Omental fat pad (tissue), 4 donors: ENCODE measurements around the gene C1orf35. TPM values are rescaled to one million over a fixed set of nuclear protein-coding genes. Genes with fewer than 3 reads are reported as not detected.

Experiments used
- ATAC-seq: fragments of 150-250 bp; one replicate; pipeline ENCODE4 v1.9.1; 2016; ENCODE audit warnings: mild to moderate bottlenecking, moderate library complexity; ENCODE audit not compliant: low FRiP score
- DNase-seq: peaks from one replicate; pipeline ENCODE4 v3.0.0-alpha.2; 2019; ENCODE audit warnings: low spot score
- CTCF ChIP-seq, 3 donors: fragments of 450-650 bp; IDR thresholded peaks; one replicate each; pipeline ENCODE4 v1.5.1; 2016 to 2017; ENCODE audit warnings: antibody characterized with exemption in 3 of 3, mild to moderate bottlenecking in 3 of 3, moderate library complexity in 2 of 3
- total RNA-seq, 4 donors: library from RNA; depleted of rRNA; stranded (reverse); fragments of >200 nt; gene quantifications; one replicate each; pipeline ENCODE4 v1.1.0, GENCODE V29; 2016

Gene C1orf35
- total RNA-seq, 4 donors from 2014 or later, result 5.1 to 17.2 (median 8.8) TPM

DNA sequence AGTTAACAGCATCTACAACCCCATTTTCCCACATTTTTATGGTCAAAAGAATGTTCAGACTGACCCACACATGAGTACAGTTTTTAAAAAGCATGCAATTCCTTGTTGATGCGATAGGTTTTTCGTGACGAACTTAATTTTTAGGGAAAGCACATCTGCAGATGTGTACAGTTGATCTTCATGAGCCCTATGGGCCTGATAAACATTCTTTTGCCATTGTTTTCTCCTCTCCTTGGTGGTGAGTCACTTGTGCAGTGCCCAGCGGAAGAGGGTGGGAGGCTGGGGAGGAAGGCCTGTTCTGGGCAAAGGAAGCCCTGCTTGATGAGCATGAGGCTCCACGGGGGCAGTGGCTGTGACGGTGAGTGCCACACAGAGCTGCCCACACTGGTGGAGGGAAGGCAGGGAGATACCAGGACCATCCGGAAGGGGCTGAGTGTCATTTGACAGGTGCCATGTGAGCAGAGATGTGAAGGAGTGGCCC lies 15.3 kb downstream of the C1orf35 start:
- ATAC-seq (peak; percentile 27), DNase-seq (no peak)

DNA sequence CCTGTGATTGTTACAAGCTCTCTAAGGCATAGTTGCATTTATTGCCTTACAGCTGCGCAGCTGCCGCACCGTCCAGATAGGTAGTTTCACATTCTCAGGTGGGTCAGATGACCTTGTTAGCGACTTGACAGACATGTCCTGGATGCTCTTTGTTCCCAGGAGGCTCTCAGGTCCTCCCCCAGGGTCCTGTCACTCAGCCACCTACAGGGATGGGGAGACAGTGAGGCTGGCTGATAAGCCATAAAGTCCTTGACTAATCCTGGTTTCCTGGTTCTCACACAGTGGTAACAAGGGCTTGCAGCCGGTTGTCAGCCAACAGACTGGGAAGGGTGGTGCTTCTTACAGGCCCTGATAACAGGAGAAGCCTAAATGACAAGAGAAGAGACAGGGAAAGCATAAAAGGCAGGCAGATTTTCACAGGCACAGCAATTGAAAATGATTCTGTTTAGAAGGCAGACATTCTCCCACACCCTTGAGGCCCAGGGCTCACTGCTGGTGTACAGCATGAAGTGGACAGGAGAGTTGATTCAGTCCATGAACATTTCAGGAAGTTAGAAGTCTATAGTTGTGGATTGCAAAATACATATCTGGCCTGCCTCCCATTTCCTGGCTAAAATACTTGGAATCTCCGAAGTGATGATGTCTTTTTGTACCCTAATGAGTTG lies 17.7 kb downstream of the C1orf35 start:
- ATAC-seq (peak; percentile 43), DNase-seq (no peak)
- no peak for TF ChIP-seq CTCF (IDR thresholded peaks at IDR 0.05)

More for the DNA sequence above, 15.3 kb downstream of the C1orf35 start:
- TF ChIP-seq CTCF (IDR thresholded peaks at IDR 0.05), result no peak

DNA sequence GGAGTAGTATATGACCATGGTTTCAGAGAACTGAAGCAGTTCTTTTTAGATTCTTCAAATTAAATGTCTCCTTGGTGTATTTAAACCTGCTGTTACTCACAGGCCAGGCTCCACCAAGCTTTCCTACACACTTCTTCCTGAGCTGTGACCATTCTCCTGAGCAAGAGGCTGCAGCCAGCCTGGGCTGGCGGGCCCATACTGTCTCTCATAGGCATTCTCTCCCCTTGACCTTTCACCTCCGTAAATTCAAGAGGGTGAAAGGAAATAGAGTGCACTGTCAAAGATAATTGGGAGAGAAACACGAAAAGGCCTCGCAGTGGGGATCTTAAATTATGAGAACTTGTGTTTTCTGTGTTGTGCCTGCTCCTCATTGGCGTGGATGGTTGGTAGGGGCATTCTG lies 18.3 kb downstream of the C1orf35 start:
- ATAC-seq (no peak), DNase-seq (no peak)
- TF ChIP-seq CTCF (IDR thresholded peaks at IDR 0.05), result no peak

DNA sequence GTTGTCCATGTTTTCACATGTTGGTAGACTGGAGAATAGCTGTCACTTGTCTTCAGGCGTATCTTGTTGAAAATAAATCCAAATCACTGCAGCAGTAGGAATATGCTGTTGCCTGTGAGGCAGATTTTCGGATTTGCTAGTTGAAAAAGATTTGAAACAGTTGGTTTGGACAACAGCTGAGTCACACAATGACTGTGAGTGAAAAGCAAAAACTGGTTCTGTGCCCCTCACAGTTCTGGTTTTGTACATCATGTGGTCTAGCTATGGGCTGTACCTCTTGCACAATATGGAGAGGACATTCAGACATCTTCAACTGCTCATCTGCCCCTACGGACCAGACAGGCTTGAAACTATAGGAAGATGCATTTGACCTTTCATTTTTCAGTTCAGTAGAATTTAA lies 18.8 kb downstream of the C1orf35 start:
- TF ChIP-seq CTCF (IDR thresholded peaks at IDR 0.05), result no peak
- no peak for ATAC-seq
- no peak for DNase-seq

DNA sequence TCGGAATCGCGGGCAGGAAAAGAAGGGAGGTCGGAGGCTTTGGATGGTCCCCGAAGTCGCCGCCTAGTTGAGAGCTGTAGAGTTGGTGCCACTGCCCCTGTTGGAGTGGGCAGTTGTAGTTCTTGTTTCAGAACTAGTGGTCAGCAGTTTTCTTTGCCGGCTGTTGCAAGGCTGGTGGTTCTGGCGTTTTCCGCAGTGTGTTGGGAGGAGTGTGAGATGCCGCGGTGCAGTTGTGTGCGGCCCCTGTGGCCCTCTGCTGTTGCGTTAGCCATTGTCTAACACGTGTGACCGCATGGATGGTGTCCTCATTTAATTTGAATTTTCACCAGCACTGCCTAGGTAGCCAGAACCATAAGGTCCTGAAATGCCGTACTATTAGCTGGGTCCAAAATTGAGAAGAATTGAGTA lies 19.2 kb downstream of the C1orf35 start:
- no peak for DNase-seq
- ATAC-seq, result no peak
- TF ChIP-seq CTCF (IDR thresholded peaks at IDR 0.05), result no peak

GRCh38 chr1:228082918-228083870 lies 19.9 kb downstream of the C1orf35 start:
- no peak for ATAC-seq
- TF ChIP-seq CTCF (IDR thresholded peaks at IDR 0.05), result no peak
- DNase-seq, result no peak
